Neural crest cell (in vitro differentiated cells): ENCODE data around the gene STARD6. TPM values are rescaled to one million over a fixed set of nuclear protein-coding genes. Genes with fewer than 3 reads are reported as not detected.

Experiments
- DNase-seq: peaks from one replicate; pipeline ENCODE4 v3.0.0; 2021; ENCODE audit warnings: low read depth, mixed read lengths, low spot score
- H3K27ac Mint-ChIP-seq: one replicate; pipeline ENCODE4 v1.8.0; 2021; ENCODE audit warnings: mild to moderate bottlenecking, mixed read lengths; ENCODE audit not compliant: unreplicated experiment
- H3K27me3 Mint-ChIP-seq: 2 replicates; pipeline ENCODE4 v1.8.0; 2021; ENCODE audit warnings: low read depth, mild to moderate bottlenecking, mixed read lengths
- H3K36me3 Mint-ChIP-seq: 2 replicates; pipeline ENCODE4 v1.8.0; 2021; ENCODE audit warnings: low read depth, mild to moderate bottlenecking, mixed read lengths
- H3K4me1 Mint-ChIP-seq: 2 replicates; pipeline ENCODE4 v1.8.0; 2021; ENCODE audit warnings: mixed read lengths
- H3K4me3 Mint-ChIP-seq: one replicate; pipeline ENCODE4 v1.8.0; 2021; ENCODE audit warnings: mild to moderate bottlenecking, mixed read lengths
- H3K9me3 Mint-ChIP-seq: 2 replicates; pipeline ENCODE4 v1.8.0; 2021; ENCODE audit warnings: mixed read lengths
- total RNA-seq: library from RNA; stranded (reverse); gene quantifications from 2 replicates; pipeline ENCODE4 v1.2.1, GENCODE V29; 2021
- TF ChIP-seq, protein P1 (sequence below): fragments of 200-600 bp; sonication (generic); conservative IDR thresholded peaks from 2 replicates; pipeline ENCODE4 v1.5.0; 2021; ENCODE audit warnings: antibody characterized with exemption, mild to moderate bottlenecking

STARD6 gene
- total RNA-seq, 1 donor from 2014 or later: 0.35 TPM

DNA sequence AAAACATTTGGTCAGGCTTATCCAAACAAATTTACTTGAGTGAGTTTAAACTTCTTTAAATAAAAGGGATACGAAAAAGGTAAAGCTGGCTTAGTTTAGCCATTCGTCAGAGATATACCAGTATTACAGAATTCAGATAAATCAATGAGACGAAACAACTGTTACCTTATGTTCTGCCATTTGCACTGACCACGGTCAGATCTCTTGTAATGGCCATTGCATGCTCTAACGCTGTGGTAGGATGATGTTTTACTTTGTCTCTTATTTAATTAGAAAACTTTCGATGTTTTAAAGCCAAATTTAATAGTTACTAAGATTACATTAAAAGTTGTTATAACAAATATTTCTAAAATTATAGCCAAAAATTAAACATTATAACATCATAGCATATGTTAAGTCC lies 1.6 kb upstream of the STARD6 start:
- Mint-ChIP-seq H3K27me3 (no peaks in the 10 kb centered on the region), H3K9me3 (no peaks in the 10 kb centered on the region), H3K4me1 (peaks cover 29% of the 10 kb centered on the region), H3K27ac (peak overlapping the region; percentile 100), H3K36me3 (peaks cover 17% of the 10 kb centered on the region), H3K4me3 (peak overlapping the region; percentile 98)
- no peak for DNase-seq
- TF ChIP-seq, protein P1, sequence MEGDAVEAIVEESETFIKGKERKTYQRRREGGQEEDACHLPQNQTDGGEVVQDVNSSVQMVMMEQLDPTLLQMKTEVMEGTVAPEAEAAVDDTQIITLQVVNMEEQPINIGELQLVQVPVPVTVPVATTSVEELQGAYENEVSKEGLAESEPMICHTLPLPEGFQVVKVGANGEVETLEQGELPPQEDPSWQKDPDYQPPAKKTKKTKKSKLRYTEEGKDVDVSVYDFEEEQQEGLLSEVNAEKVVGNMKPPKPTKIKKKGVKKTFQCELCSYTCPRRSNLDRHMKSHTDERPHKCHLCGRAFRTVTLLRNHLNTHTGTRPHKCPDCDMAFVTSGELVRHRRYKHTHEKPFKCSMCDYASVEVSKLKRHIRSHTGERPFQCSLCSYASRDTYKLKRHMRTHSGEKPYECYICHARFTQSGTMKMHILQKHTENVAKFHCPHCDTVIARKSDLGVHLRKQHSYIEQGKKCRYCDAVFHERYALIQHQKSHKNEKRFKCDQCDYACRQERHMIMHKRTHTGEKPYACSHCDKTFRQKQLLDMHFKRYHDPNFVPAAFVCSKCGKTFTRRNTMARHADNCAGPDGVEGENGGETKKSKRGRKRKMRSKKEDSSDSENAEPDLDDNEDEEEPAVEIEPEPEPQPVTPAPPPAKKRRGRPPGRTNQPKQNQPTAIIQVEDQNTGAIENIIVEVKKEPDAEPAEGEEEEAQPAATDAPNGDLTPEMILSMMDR: no peak

DNA sequence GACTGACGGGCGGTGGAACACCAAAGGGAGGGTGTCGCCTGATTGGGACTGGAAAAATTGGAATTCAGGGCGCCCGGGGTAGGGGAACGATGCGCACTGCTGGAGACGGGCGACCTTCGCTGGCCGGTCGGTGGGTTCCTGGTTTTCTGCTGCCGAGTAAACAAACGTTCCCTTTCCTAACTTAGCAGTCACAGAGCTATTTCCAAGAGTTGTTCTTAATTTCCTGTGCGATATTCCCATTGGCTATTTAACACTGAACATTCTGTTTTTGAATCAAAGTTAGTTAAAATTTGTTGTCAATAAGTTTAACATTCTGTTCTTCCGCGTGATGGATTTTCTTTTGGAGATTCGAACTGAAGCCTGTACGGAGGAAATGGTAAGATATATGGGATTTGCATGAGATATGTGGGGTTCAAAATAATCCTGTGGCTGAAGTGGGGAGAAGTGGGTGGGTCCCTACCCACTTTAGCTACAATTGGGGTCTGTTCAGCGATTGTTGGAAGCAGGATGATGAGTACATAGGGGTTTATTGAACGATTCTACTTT lies 910 bp upstream of the STARD6 start:
- Mint-ChIP-seq H3K9me3 (no peaks in the 10 kb centered on the region), H3K27me3 (no peaks in the 10 kb centered on the region), H3K36me3 (peaks cover 14% of the 10 kb centered on the region), H3K4me3 (peak overlapping the region; percentile 98), H3K27ac (peak overlapping the region; percentile 100), H3K4me1 (peaks cover 29% of the 10 kb centered on the region)
- DNase-seq: no peak
- TF ChIP-seq, protein P1: no peak

DNA sequence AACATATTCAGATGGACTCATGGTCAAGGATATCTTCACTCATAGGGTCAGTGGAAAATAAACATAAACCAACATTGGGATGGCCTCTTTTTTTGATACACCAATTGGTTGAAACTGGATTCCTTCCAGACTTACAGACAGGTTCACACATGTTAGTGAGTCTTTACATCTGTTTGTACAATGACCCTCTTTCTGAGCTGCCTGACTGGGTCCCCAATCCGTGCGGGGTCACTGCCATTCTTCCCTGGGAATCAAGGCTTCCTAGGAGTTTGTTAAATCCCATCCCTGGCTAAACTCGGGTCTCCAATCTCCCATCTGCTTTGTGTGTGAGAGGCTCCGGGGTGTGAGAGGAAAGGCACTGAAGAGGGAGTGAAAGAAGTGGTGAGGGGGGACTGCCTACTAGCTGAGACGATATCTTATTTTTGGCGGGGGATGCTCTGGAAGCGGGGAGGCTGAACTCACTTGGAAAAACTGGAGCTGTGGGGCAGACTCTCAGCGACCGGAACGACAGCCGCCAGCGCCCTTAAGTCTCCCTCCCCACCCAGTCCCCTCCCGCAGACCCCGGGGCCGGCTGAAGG lies 487 bp downstream of the STARD6 start:
- Mint-ChIP-seq H3K4me1 (peaks cover 29% of the 10 kb centered on the region), H3K9me3 (no peaks in the 10 kb centered on the region), H3K36me3 (peaks cover 11% of the 10 kb centered on the region), H3K27me3 (no peaks in the 10 kb centered on the region), H3K4me3 (peak overlapping the region; percentile 98), H3K27ac (peak overlapping the region; percentile 100)
- DNase-seq: no peak
- TF ChIP-seq, protein P1: no peak

DNA sequence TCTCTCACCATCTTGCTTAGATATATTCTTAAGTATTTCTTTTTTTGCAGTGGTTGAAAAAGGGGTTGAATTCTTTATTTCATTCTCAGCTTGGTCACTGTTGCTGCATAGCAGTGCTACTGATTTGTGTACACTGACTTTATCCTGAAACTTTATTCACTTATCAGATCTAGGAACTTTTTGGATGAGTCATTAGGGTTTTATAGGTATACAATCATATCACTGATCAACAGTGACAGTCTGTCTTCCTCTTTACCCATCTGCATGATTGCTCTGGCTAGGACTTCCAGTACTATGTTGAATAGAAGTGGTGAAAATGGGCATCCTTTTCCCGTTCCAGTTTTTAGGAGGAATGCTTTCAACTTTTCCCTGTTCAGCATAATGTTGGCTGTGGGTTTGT lies 6.5 kb downstream of the STARD6 start:
- no peak for DNase-seq
- Mint-ChIP-seq H3K27me3 (no peaks in the 10 kb centered on the region), H3K36me3 (peaks cover 6% of the 10 kb centered on the region), H3K9me3 (peaks cover 11% of the 10 kb centered on the region), H3K4me1 (no peaks in the 10 kb centered on the region), H3K4me3 (no peak overlapping the region), H3K27ac (no peak overlapping the region)
- TF ChIP-seq, protein P1: no peak

DNA sequence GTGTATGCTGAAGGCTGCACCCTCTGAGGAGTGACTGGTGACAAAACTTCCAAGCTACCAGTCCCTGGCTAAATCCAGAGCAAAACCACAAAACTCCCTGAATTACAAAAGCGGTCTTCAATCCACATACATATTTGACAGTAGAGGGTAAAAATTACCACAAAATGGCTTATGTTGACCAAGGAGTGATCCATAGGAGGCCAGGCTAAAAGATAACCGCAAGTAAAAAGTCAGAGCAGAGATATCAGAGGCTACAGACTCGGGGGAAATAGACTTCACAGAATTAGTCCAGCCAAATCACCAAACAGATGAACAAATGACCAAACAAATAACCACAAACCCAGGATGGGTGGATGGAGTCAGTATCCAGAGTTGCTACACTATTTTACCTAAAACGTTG lies 19.4 kb downstream of the STARD6 start:
- Mint-ChIP-seq H3K27ac (no peak overlapping the region), H3K4me3 (no peak overlapping the region), H3K4me1 (no peaks in the 10 kb centered on the region), H3K27me3 (no peaks in the 10 kb centered on the region), H3K9me3 (peaks cover 13% of the 10 kb centered on the region), H3K36me3 (peaks cover 6% of the 10 kb centered on the region)
- TF ChIP-seq, protein P1: no peak
- DNase-seq: no peak
